ENCODE measurements around the gene RAB31. TPM values are rescaled to one million over a fixed set of nuclear protein-coding genes. Genes with fewer than 3 reads are reported as not detected.
A peak's percentile ranks its signal among the peaks of the same experiment; 100 is the strongest.

Gene RAB31
- polyA plus RNA-seq, 2 of the 4 experiments (the other 2 are of a cell fraction): 16.9 to 46.3 TPM

- peaks cover 16% of the 10 kb centered on the region for H3K4me1 ChIP-seq
- peak overlapping the region in 1 of 2 experiments; percentile 81; a peak in 4 of 6 replicates for H3K27ac ChIP-seq
- no peak overlapping the region for H3K4me2 ChIP-seq
- ChIA-PET CTCF (interaction anchor here (0.9 to 2.0 kb wide), 12 partner anchors 8 to 407 kb away, joined by 3 to 6 read pairs (median 3); no protein-coding TSS in a partner anchor), POLR2A (no interaction called here)
- 94% methylated on average over 13 of the region's 13 CpGs for WGBS (ENCODE audit: missing lambda C conversion rate)
- no peak for DNase-seq (ENCODE audit: low read depth in 1 of 2, low spot score in 1 of 2)
- no peak overlapping the region for H3K4me3 ChIP-seq
- FAIRE-seq: no peak
- no peaks in the 10 kb centered on the region for H3K9me3 ChIP-seq
- no peak for ATAC-seq
- TF ChIP-seq MAZ (IDR thresholded peaks at IDR 0.05; ENCODE audit: borderline replicate concordance, low read depth, low read length) (no peak), CHD4 (IDR thresholded peaks at IDR 0.05; ENCODE audit: borderline replicate concordance) (no peak), NR3C1 (IDR thresholded peaks at IDR 0.05) (no peak), KDM5A (IDR thresholded peaks at IDR 0.05) (no peak), BCL3 (IDR thresholded peaks at IDR 0.05) (no peak), ZNF302 (CRISPR knock-in tag; IDR thresholded peaks at IDR 0.05) (no peak), CTCF (IDR thresholded peaks at IDR 0.05) (no peak), RFX5 (IDR thresholded peaks at IDR 0.05) (no peak), E2F6 (IDR thresholded peaks at IDR 0.05; ENCODE audit: borderline replicate concordance, low read depth) (no peak), HOXB13 (CRISPR knock-in tag; IDR thresholded peaks at IDR 0.05; ENCODE audit: low read depth) (no peak), TFCP2L1 (CRISPR knock-in tag; IDR thresholded peaks at IDR 0.05) (no peak), FOSB (CRISPR knock-in tag; IDR thresholded peaks at IDR 0.05) (no peak), ESRRA (IDR thresholded peaks at IDR 0.05; ENCODE audit: borderline replicate concordance, low read length) (no peak), SREBF2 (IDR thresholded peaks at IDR 0.05) (no peak), HES2 (IDR thresholded peaks at IDR 0.05) (no peak), POLR2AphosphoS2 (conservative IDR thresholded peaks at IDR 0.05; ENCODE audit: low read length) (no peak), TP53 (CRISPR knock-in tag; IDR thresholded peaks at IDR 0.05) (no peak), PHF8 (IDR thresholded peaks at IDR 0.05; ENCODE audit: borderline replicate concordance, low read depth) (no peak), SMC3 (IDR thresholded peaks at IDR 0.05) (no peak), HOXB5 (CRISPR knock-in tag; IDR thresholded peaks at IDR 0.05) (no peak)
Observed at GRCh38 chr18:9772847-9773677, 65.0 kb downstream of the RAB31 start.

- no peak for ATAC-seq
- DNase-seq (ENCODE audit: low read depth in 1 of 2, low spot score in 1 of 2): no peak
- Histone ChIP-seq H3K4me1 (peaks cover 21% of the 10 kb centered on the region), H3K27ac (peak overlapping the region in 1 of 2 experiments; percentile 63; a peak in 2 of 6 replicates), H3K4me3 (no peak overlapping the region), H3K4me2 (no peak overlapping the region), H3K9me3 (no peaks in the 10 kb centered on the region)
- CTCF ChIA-PET: interaction anchor here (0.9 to 2.0 kb wide), 8 partner anchors 57 to 177 kb away, joined by 3 to 6 read pairs (median 3); no protein-coding TSS in a partner anchor
- POLR2A ChIA-PET: no interaction called here
- 89% methylated on average over 5 of the region's 5 CpGs for WGBS (ENCODE audit: missing lambda C conversion rate)
- no peak for FAIRE-seq
- no peak for TF ChIP-seq FOSB (CRISPR knock-in tag; IDR thresholded peaks at IDR 0.05)
- TF ChIP-seq POLR2AphosphoS2 (conservative IDR thresholded peaks at IDR 0.05; ENCODE audit: low read length): no peak
- no peak for TF ChIP-seq JUNB (IDR thresholded peaks at IDR 0.05)
- TF ChIP-seq CEBPB (IDR thresholded peaks at IDR 0.05): no peak
- TF ChIP-seq NPAS2 (CRISPR knock-in tag; IDR thresholded peaks at IDR 0.05; ENCODE audit: borderline replicate concordance): no peak
- no peak for TF ChIP-seq KDM5A (IDR thresholded peaks at IDR 0.05)
- TF ChIP-seq MYC (IDR thresholded peaks at IDR 0.05; ENCODE audit: borderline replicate concordance, low read length): no peak
- TF ChIP-seq MAFK (IDR thresholded peaks at IDR 0.05; ENCODE audit: partially characterized antibody): no peak
- no peak for TF ChIP-seq EP300 (IDR thresholded peaks at IDR 0.05)
- no peak for TF ChIP-seq RARB (CRISPR knock-in tag; IDR thresholded peaks at IDR 0.05)
- TF ChIP-seq CBX2 (IDR thresholded peaks at IDR 0.05; ENCODE audit: borderline replicate concordance, low read depth): no peak
- TF ChIP-seq EHMT2 (IDR thresholded peaks at IDR 0.05; ENCODE audit: low read depth): no peak
- TF ChIP-seq REST (IDR thresholded peaks at IDR 0.05): no peak
- no peak for TF ChIP-seq JUN (IDR thresholded peaks at IDR 0.05)
Observed at GRCh38 chr18:9774150-9774549, 66.0 kb downstream of the RAB31 start.

Measured in A549 (cell line).